GM12873 (cell line): Measurements from ENCODE around the gene OLFM1.

ENCODE experiments used
- TF ChIP-seq, protein P1 (sequence below): IDR thresholded peaks from 2 replicates; pipeline ENCODE4 v1.5.1; 2012; ENCODE audit warnings: low read depth, mild to moderate bottlenecking, moderate library complexity, low read length, control low read depth; ENCODE audit not compliant: insufficient read depth; ENCODE audit errors: missing control alignments

OLFM1 gene

GRCh38 chr9:135164036-135164435, 76.6 kb downstream of the OLFM1 start:
- TF ChIP-seq, protein P1, sequence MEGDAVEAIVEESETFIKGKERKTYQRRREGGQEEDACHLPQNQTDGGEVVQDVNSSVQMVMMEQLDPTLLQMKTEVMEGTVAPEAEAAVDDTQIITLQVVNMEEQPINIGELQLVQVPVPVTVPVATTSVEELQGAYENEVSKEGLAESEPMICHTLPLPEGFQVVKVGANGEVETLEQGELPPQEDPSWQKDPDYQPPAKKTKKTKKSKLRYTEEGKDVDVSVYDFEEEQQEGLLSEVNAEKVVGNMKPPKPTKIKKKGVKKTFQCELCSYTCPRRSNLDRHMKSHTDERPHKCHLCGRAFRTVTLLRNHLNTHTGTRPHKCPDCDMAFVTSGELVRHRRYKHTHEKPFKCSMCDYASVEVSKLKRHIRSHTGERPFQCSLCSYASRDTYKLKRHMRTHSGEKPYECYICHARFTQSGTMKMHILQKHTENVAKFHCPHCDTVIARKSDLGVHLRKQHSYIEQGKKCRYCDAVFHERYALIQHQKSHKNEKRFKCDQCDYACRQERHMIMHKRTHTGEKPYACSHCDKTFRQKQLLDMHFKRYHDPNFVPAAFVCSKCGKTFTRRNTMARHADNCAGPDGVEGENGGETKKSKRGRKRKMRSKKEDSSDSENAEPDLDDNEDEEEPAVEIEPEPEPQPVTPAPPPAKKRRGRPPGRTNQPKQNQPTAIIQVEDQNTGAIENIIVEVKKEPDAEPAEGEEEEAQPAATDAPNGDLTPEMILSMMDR: no peak

- TF ChIP-seq, protein P1: no peak
Measured at GRCh38 chr9:135165003-135165711, 77.7 kb downstream of the OLFM1 start.

GRCh38 chr9:135165756-135166519, 78.5 kb downstream of the OLFM1 start:
- TF ChIP-seq, protein P1: no peak

GRCh38 chr9:135166565-135166964, 79.1 kb downstream of the OLFM1 start:
- TF ChIP-seq, protein P1: no peak

GRCh38 chr9:135167356-135167755, 79.9 kb downstream of the OLFM1 start:
- TF ChIP-seq, protein P1: no peak

DNA sequence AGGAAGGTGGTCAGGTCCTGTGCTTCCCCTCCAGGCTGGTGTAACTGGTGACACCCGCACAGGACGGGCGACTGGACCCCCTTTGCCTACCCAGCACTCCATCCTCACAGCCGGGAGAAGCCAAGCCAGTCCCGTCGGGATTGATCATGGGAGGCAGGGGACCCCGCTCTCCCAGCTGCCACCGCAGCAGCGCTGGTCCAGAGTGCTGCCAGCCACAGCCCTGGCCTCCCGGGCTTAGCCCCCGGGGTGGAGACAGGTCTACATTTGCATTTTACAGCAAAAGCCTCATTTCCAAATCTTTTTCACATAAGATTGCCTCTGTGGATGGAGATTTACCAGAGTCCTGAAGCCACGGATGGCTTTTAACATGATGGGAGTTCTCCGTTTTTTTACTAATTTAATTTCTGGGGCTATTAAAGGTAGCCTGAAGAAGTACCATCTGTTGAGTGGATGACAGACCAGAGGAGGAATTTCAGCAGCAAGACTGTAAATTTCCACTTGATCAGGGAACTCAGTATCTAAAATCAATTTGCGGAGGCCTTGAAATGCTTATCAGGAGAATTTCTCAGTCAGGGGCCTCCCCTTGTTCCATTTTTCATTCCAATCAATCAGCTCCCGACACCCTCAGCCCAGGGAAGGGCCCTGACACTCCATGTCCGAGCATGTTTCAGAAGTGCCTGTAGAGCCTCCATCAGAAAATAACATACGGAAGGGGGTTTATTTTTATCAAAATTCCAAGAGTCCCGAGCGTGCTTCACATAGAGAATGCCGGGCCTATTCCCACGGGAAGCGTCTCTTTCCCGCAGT, 80.6 kb downstream of the OLFM1 start:
- TF ChIP-seq, protein P1: no peak
